Muscle layer of colon (tissue), 2 donors: ENCODE data around the gene SLC34A1.
"Not testable (repeated sequence)": the region's sequence is repeated elsewhere in the genome, so short reads cannot be mapped to it uniquely, and the experiment has no call there.

Experiments
- H3K27ac ChIP-seq: one replicate; pipeline ENCODE4 v1.7.0; 2013; ENCODE audit warnings: low read depth, mild to moderate bottlenecking, low read length, moderate library complexity
- H3K27me3 ChIP-seq, 2 donors: one replicate each; pipeline ENCODE4 v1.7.0; 2013; ENCODE audit warnings: low read length in 2 of 2, mild to moderate bottlenecking in 2 of 2; ENCODE audit not compliant: insufficient read depth in 2 of 2, control insufficient read depth in 1 of 2
- H3K36me3 ChIP-seq: one replicate; pipeline ENCODE4 v1.7.0; 2013; ENCODE audit warnings: mild to moderate bottlenecking, low read length; ENCODE audit not compliant: insufficient read depth
- H3K4me1 ChIP-seq: one replicate; pipeline ENCODE4 v1.7.0; 2013; ENCODE audit warnings: mild to moderate bottlenecking, low read length; ENCODE audit not compliant: insufficient read depth
- H3K4me3 ChIP-seq, 2 donors: one replicate each; pipeline ENCODE4 v1.7.0; 2013; ENCODE audit warnings: low read length in 2 of 2, low read depth in 1 of 2, mild to moderate bottlenecking in 1 of 2, moderate library complexity in 1 of 2
- H3K9ac ChIP-seq: one replicate; pipeline ENCODE4 v1.7.0; 2013; ENCODE audit warnings: low read length
- H3K9me3 ChIP-seq: one replicate; pipeline ENCODE4 v1.7.0; 2013; ENCODE audit warnings: mild to moderate bottlenecking, low read length
- donor health status: abdominal sarcoma.
- donor health status: Adenocarcinoma of cecum.

The SLC34A1 gene

GRCh38 chr5:177384134-177384533, at the start of gene SLC34A1:
Gene SLC34A1, plus strand, starts transcription at chr5:177384434. Its CDS starts 1,308 bp downstream, at chr5:177385742.
- Histone ChIP-seq H3K27ac (no peak within 1 kb of the TSS), H3K9ac (no peak within 1 kb of the TSS), H3K36me3 (no peaks in the 10 kb centered on the region), H3K9me3 (no peaks in the 10 kb centered on the region), H3K4me1 (no peaks in the 10 kb centered on the region), H3K4me3 (no peak within 1 kb of the TSS), H3K27me3 (peaks cover 0 to 6% of the 10 kb centered on the region in 2 donors)

GRCh38 chr5:177334781-177335700, 49.2 kb upstream of the SLC34A1 start:
- Histone ChIP-seq H3K36me3 (peaks cover 59% of the 10 kb centered on the region), H3K9me3 (no peaks in the 10 kb centered on the region)

GRCh38 chr5:177335701-177336065, 48.6 kb upstream of the SLC34A1 start:
- H3K27ac ChIP-seq = no peak overlapping the region
- peaks cover 56% of the 10 kb centered on the region for H3K36me3 ChIP-seq
- H3K4me1 ChIP-seq = no peaks in the 10 kb centered on the region
- H3K9me3 ChIP-seq = no peaks in the 10 kb centered on the region
- no peaks in the 10 kb centered on the region for H3K27me3 ChIP-seq
- no peak overlapping the region for H3K9ac ChIP-seq
- H3K4me3 ChIP-seq = no peak overlapping the region

More at GRCh38 chr5:177334781-177335700, 49.2 kb upstream of the SLC34A1 start:
- Histone ChIP-seq H3K4me3 (no peak overlapping the region), H3K27me3 (no peaks in the 10 kb centered on the region), H3K27ac (no peak overlapping the region), H3K4me1 (no peaks in the 10 kb centered on the region), H3K9ac (no peak overlapping the region)

GRCh38 chr5:177336112-177336511, 48.1 kb upstream of the SLC34A1 start:
- Histone ChIP-seq H3K27ac (no peak overlapping the region), H3K4me3 (no peak overlapping the region), H3K4me1 (no peaks in the 10 kb centered on the region), H3K9me3 (no peaks in the 10 kb centered on the region), H3K27me3 (no peaks in the 10 kb centered on the region), H3K36me3 (peaks cover 56% of the 10 kb centered on the region), H3K9ac (no peak overlapping the region)

- no peaks in the 10 kb centered on the region for H3K4me1 ChIP-seq
- H3K9me3 ChIP-seq = no peaks in the 10 kb centered on the region
- H3K4me3 ChIP-seq = no peak overlapping the region
- H3K27ac ChIP-seq = no peak overlapping the region
- no peak overlapping the region for H3K9ac ChIP-seq
- H3K27me3 ChIP-seq = no peaks in the 10 kb centered on the region
- H3K36me3 ChIP-seq = peaks cover 63% of the 10 kb centered on the region
Observed at GRCh38 chr5:177336603-177337494, 47.4 kb upstream of the SLC34A1 start.

- Histone ChIP-seq H3K4me3 (no peak overlapping the region), H3K36me3 (peaks cover 57% of the 10 kb centered on the region), H3K4me1 (no peaks in the 10 kb centered on the region), H3K9me3 (no peaks in the 10 kb centered on the region), H3K27ac (no peak overlapping the region), H3K9ac (no peak overlapping the region), H3K27me3 (no peaks in the 10 kb centered on the region)
Observed at GRCh38 chr5:177338251-177339106, 45.8 kb upstream of the SLC34A1 start.

- Histone ChIP-seq H3K27me3 (no peaks in the 10 kb centered on the region), H3K27ac (no peak overlapping the region), H3K9me3 (no peaks in the 10 kb centered on the region), H3K36me3 (peaks cover 50% of the 10 kb centered on the region), H3K4me3 (no peak overlapping the region), H3K9ac (no peak overlapping the region), H3K4me1 (no peaks in the 10 kb centered on the region)
Observed at GRCh38 chr5:177339107-177339638, 45.1 kb upstream of the SLC34A1 start.

- not testable (repeated sequence) for H3K27ac ChIP-seq, H3K9ac ChIP-seq, H3K27me3 ChIP-seq, H3K4me1 ChIP-seq, H3K9me3 ChIP-seq, H3K4me3 ChIP-seq
- H3K36me3 ChIP-seq = peaks cover 12% of the 10 kb centered on the region
Observed at GRCh38 chr5:177343000-177343399, 41.2 kb upstream of the SLC34A1 start.

- no peak overlapping the region for H3K27ac ChIP-seq
- H3K4me1 ChIP-seq = no peaks in the 10 kb centered on the region
- peaks cover 9% of the 10 kb centered on the region for H3K36me3 ChIP-seq
- no peaks in the 10 kb centered on the region for H3K27me3 ChIP-seq
- H3K9ac ChIP-seq = no peak overlapping the region
- no peaks in the 10 kb centered on the region for H3K9me3 ChIP-seq
- no peak overlapping the region for H3K4me3 ChIP-seq
Observed at GRCh38 chr5:177343777-177344176, 40.5 kb upstream of the SLC34A1 start.

GRCh38 chr5:177344891-177345290, 39.3 kb upstream of the SLC34A1 start:
- peaks cover 3% of the 10 kb centered on the region for H3K4me1 ChIP-seq
- no peaks in the 10 kb centered on the region for H3K9me3 ChIP-seq
- peaks cover 10% of the 10 kb centered on the region for H3K36me3 ChIP-seq
- H3K27ac ChIP-seq = no peak overlapping the region
- H3K27me3 ChIP-seq = no peaks in the 10 kb centered on the region
- no peak overlapping the region for H3K9ac ChIP-seq
- no peak overlapping the region for H3K4me3 ChIP-seq
